GM19455 (cell line): ENCODE data around the gene TNRC6B.
"Not testable (repeated sequence)": the region's sequence is repeated elsewhere in the genome, so short reads cannot be mapped to it uniquely, and the experiment has no call there.

Experiments
- ATAC-seq: cut with Tn5 transposase; IDR thresholded peaks from one replicate; pipeline ENCODE4 v1.9.1; 2021; ENCODE audit not compliant: unreplicated experiment

Gene TNRC6B

GRCh38 chr22:40348025-40348658 lies 170.4 kb downstream of the TNRC6B start:
- no peak for ATAC-seq

- no peak for ATAC-seq
These were observed 175.0 kb downstream of the TNRC6B start for GRCh38 chr22:40352763-40353162.

GRCh38 chr22:40361100-40361499 lies 183.4 kb downstream of the TNRC6B start:
- no peak for ATAC-seq

GRCh38 chr22:40363059-40363458 lies 185.3 kb downstream of the TNRC6B start:
- no peak for ATAC-seq

- no peak for ATAC-seq
These were observed 186.7 kb downstream of the TNRC6B start for GRCh38 chr22:40364431-40364830.

GRCh38 chr22:40366068-40366467 lies 188.3 kb downstream of the TNRC6B start:
- no peak for ATAC-seq

GRCh38 chr22:40367342-40367741 lies 189.6 kb downstream of the TNRC6B start:
- ATAC-seq: no peak

GRCh38 chr22:40368016-40368415 lies 190.3 kb downstream of the TNRC6B start:
- no peak for ATAC-seq

GRCh38 chr22:40368836-40369235 lies 191.1 kb downstream of the TNRC6B start:
- ATAC-seq: no peak

- no peak for ATAC-seq
These were observed 196.8 kb downstream of the TNRC6B start for GRCh38 chr22:40374567-40374966.

- no peak for ATAC-seq
These were observed 198.4 kb downstream of the TNRC6B start for GRCh38 chr22:40376149-40376548.

GRCh38 chr22:40377931-40378330 lies 200.2 kb downstream of the TNRC6B start:
- ATAC-seq: no peak

- not testable (repeated sequence) for ATAC-seq
These were observed 200.7 kb downstream of the TNRC6B start for GRCh38 chr22:40378448-40378847.

- no peak for ATAC-seq
These were observed 203.7 kb downstream of the TNRC6B start for GRCh38 chr22:40381461-40381860.

GRCh38 chr22:40383905-40384304 lies 206.2 kb downstream of the TNRC6B start:
- no peak for ATAC-seq

GRCh38 chr22:40385036-40385782 lies 207.5 kb downstream of the TNRC6B start:
- ATAC-seq: no peak
